HCT116 (cell line): Measurements from ENCODE around the gene CYP3A4. TPM values are rescaled to one million over a fixed set of nuclear protein-coding genes. Genes with fewer than 3 reads are reported as not detected.

ENCODE experiments used
- ATAC-seq: fragments of 200-7000 bp; cut with Tn5 transposase; 2 replicates; pipeline ENCODE4 v1.9.1; 2020; ENCODE audit warnings: mild to moderate bottlenecking, moderate library complexity
- BruUV-seq: library from RNA; stranded (reverse); fragments of 400-500 nt; replicated peaks from 2 replicates; lab custom pipeline; 2021; lab: Mats Ljungman, UMichigan
- CTCF ChIA-PET: fragments of 300-600 bp; sonication (Branson Sonifier 250); formaldehyde crosslinking; loops from one replicate; lab custom pipeline; 2021; ENCODE audit warnings: antibody characterized with exemption; lab: Charles Lee
- POLR2A ChIA-PET: fragments of 300-600, 350-600 bp; sonication (Branson Sonifier 250); formaldehyde crosslinking; loops from one replicate; lab custom pipeline; 2021; ENCODE audit warnings: antibody characterized with exemption; lab: Charles Lee
- RAD21 ChIA-PET, 2 experiments: fragments of 300-600 bp; sonication (Branson Sonifier 250); formaldehyde crosslinking; loops; one replicate each; lab custom pipeline; 2023; ENCODE audit warnings: low total read pairs in 2 of 2; ENCODE audit not compliant: uncharacterized antibody in 2 of 2, unreplicated experiment in 2 of 2, low non-redundant PET in 1 of 2; lab: Charles Lee
- DNase-seq: peaks from one replicate; pipeline ENCODE4 v3.0.0-alpha.2; 2010; ENCODE audit warnings: low read depth, low spot score
- H2AFZ ChIP-seq: fragments of 200-600 bp; shearing (Covaris generic), sonication (generic); 2 replicates; pipeline ENCODE4 v1.6.1; 2017; ENCODE audit warnings: low read depth, mixed run types, mixed read lengths, antibody characterized with exemption, low read length; ENCODE audit not compliant: poor library complexity, severe bottlenecking
- H3K27ac ChIP-seq: 2 replicates; pipeline ENCODE4 v1.5.1; 2012; ENCODE audit warnings: low read depth, low read length
- H3K27me3 ChIP-seq: fragments of 200-600 bp; sonication (generic); 2 replicates; pipeline ENCODE4 v1.6.1; 2016; ENCODE audit warnings: mixed run types, low read length, mixed read lengths; ENCODE audit not compliant: insufficient read depth
- H3K36me3 ChIP-seq, 2 experiments: fragments of 200-500 bp in 1 of 2; fragments of 200-600 bp in 1 of 2; sonication (Bioruptor generic) in 1 of 2; sonication (generic) in 1 of 2; 2 replicates each; pipeline versions ENCODE4 v1.5.1 to v1.6.1; 2014 to 2016; ENCODE audit warnings: low read length in 2 of 2, inconsistent platforms in 1 of 2, mixed read lengths in 1 of 2, mixed run types in 1 of 2; ENCODE audit not compliant: insufficient read depth in 2 of 2, control insufficient read depth in 1 of 2
- H3K4me1 ChIP-seq, 2 experiments: fragments of 200-600 bp in 1 of 2; sonication (generic) in 1 of 2; 2 replicates each; pipeline versions ENCODE4 v1.5.1 to v1.6.1; 2012 to 2017; ENCODE audit warnings: low read length in 2 of 2, inconsistent platforms in 1 of 2, mild to moderate bottlenecking in 1 of 2, mixed read lengths in 1 of 2, mixed run types in 1 of 2, moderate library complexity in 1 of 2; ENCODE audit not compliant: insufficient read depth in 2 of 2, control insufficient read depth in 1 of 2
- H3K4me2 ChIP-seq: fragments of 200-600 bp; sonication (generic); 2 replicates; pipeline ENCODE4 v1.6.1; 2017; ENCODE audit warnings: mixed run types, low read length, mixed read lengths
- H3K4me3 ChIP-seq, 2 experiments: fragments of 200-600 bp in 1 of 2; sonication (generic) in 1 of 2; replicated peaks in 1 of 2; 2 replicates each; pipeline ENCODE4 v1.5.1; 2011 to 2016; ENCODE audit warnings: low read length in 2 of 2, control low read depth in 1 of 2, low read depth in 1 of 2, mild to moderate bottlenecking in 1 of 2, mixed read lengths in 1 of 2, mixed run types in 1 of 2
- H3K79me2 ChIP-seq: fragments of 200-600 bp; sonication (generic); 2 replicates; pipeline ENCODE4 v1.6.1; 2017; ENCODE audit warnings: mild to moderate bottlenecking, mixed run types, low read length, moderate library complexity, mixed read lengths; ENCODE audit not compliant: insufficient read depth
- H3K9ac ChIP-seq: fragments of 200-600 bp; sonication (generic); 2 replicates; pipeline ENCODE4 v1.6.1; 2016; ENCODE audit warnings: low read length, mixed read lengths
- H3K9me2 ChIP-seq: fragments of 200-600 bp; sonication (generic), shearing (Covaris generic); 2 replicates; pipeline ENCODE4 v1.6.1; 2017; ENCODE audit warnings: mixed run types, mild to moderate bottlenecking, moderate library complexity; ENCODE audit not compliant: insufficient read depth
- H3K9me3 ChIP-seq, 2 experiments: fragments of 200-500 bp in 1 of 2; fragments of 200-600 bp in 1 of 2; sonication (Bioruptor generic) in 1 of 2; sonication (generic) in 1 of 2; 2 replicates each; pipeline ENCODE4 v1.6.1; 2014 to 2017; ENCODE audit warnings: low read length in 2 of 2, mixed read lengths in 2 of 2, inconsistent platforms in 1 of 2, low read depth in 1 of 2, mild to moderate bottlenecking in 1 of 2, mixed run types in 1 of 2, moderate library complexity in 1 of 2; ENCODE audit not compliant: control insufficient read depth in 1 of 2, insufficient read depth in 1 of 2
- H4K20me1 ChIP-seq: fragments of 200-600 bp; sonication (generic), shearing (Covaris generic); 2 replicates; pipeline ENCODE4 v1.6.1; 2017; ENCODE audit warnings: mixed run types, mild to moderate bottlenecking, moderate library complexity; ENCODE audit not compliant: insufficient read depth
- EZH2 ChIP-seq: fragments of 200-600 bp; sonication (generic); IDR thresholded peaks from 2 replicates; pipeline ENCODE4 v1.6.1; 2017; ENCODE audit warnings: antibody characterized with exemption, mixed run types
- FOSL1 ChIP-seq: IDR thresholded peaks from 2 replicates; pipeline ENCODE4 v1.6.1; 2012; ENCODE audit warnings: low read depth
- RAD21 ChIP-seq: IDR thresholded peaks from 2 replicates; pipeline ENCODE4 v1.6.1; 2012; ENCODE audit warnings: low read depth, mild to moderate bottlenecking
- SIN3A ChIP-seq: IDR thresholded peaks from 2 replicates; pipeline ENCODE4 v1.6.1; 2012; ENCODE audit warnings: low read depth
- SRF ChIP-seq: IDR thresholded peaks from 2 replicates; pipeline ENCODE4 v1.6.1; 2012; ENCODE audit warnings: low read depth
- ZNF274 ChIP-seq: fragments of 200-500 bp; sonication (Bioruptor generic); IDR thresholded peaks from 2 replicates; pipeline ENCODE4 v1.6.1; 2014; ENCODE audit warnings: mild to moderate bottlenecking, low read depth, low read length, inconsistent platforms
- intact Hi-C: fragments of 100-400 bp; cut with micrococcal nuclease; formaldehyde crosslinking; loops from 2 replicates; pipeline ENCODE4 v1.10.0; 2022
- total RNA-seq: library from RNA; stranded (reverse); gene quantifications from one replicate; pipeline ENCODE4 v1.2.1, GENCODE V29; 2021; ENCODE audit not compliant: unreplicated experiment
- TF ChIP-seq, protein P1 (sequence below): IDR thresholded peaks from 2 replicates; pipeline ENCODE4 v1.6.1; 2011; ENCODE audit warnings: mild to moderate bottlenecking, low read length, moderate library complexity; ENCODE audit not compliant: insufficient replicate concordance; ENCODE audit errors: extremely low read depth
- TF ChIP-seq, protein P2 (sequence below): IDR thresholded peaks from 2 replicates; pipeline ENCODE4 v1.6.1; 2012
- TF ChIP-seq, protein P3 (sequence below), 3 experiments: fragments of 200-600 bp in 1 of 3; sonication (generic) in 1 of 3; IDR thresholded peaks in 2 of 3; conservative IDR thresholded peaks in 1 of 3; 2 replicates each; pipeline ENCODE4 v1.5.1; 2012 to 2017; ENCODE audit warnings: low read depth in 2 of 3, low read length in 2 of 3, antibody characterized with exemption in 1 of 3, borderline replicate concordance in 1 of 3, control low read depth in 1 of 3, mild to moderate bottlenecking in 1 of 3, mixed read lengths in 1 of 3, mixed run types in 1 of 3, moderate library complexity in 1 of 3; ENCODE audit not compliant: insufficient read depth in 1 of 3

Gene CYP3A4
- total RNA-seq, 1 experiment from 2014 or later, result 0.25 TPM

DNA sequence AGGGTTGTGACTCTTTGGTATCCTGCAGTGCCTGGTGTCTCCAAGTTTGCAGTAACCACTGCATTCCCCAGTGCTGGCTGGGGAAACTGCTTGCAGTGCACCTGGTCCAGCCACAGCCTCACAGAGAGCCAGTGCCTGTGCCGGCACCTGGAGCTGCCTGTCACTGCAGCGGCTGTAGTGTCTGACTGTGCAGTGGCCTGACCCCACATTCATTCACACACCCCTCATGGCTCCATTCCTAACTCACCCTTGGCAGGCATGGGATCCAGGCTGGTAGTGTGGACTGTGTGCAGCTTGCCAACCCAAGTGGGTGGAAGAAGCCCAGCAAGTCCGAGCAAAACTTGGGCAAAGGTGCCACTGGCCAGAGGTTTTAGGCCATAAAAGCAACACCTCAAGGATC is 40.1 kb upstream of the CYP3A4 start:
- Histone ChIP-seq H3K9me3 (no peaks in the 10 kb centered on the region), H3K27ac (no peak overlapping the region), H3K9me2 (no peaks in the 10 kb centered on the region), H2AFZ (no peak overlapping the region), H3K79me2 (no peaks in the 10 kb centered on the region), H3K27me3 (0 out of 2 replicates have a peak, but pooled peaks cover 5% of the 10 kb centered on the region), H4K20me1 (no peaks in the 10 kb centered on the region), H3K4me2 (no peak overlapping the region), H3K4me3 (no peak overlapping the region), H3K36me3 (no peaks in the 10 kb centered on the region), H3K9ac (no peak overlapping the region), H3K4me1 (no peaks in the 10 kb centered on the region)
- TF ChIP-seq, protein P1, sequence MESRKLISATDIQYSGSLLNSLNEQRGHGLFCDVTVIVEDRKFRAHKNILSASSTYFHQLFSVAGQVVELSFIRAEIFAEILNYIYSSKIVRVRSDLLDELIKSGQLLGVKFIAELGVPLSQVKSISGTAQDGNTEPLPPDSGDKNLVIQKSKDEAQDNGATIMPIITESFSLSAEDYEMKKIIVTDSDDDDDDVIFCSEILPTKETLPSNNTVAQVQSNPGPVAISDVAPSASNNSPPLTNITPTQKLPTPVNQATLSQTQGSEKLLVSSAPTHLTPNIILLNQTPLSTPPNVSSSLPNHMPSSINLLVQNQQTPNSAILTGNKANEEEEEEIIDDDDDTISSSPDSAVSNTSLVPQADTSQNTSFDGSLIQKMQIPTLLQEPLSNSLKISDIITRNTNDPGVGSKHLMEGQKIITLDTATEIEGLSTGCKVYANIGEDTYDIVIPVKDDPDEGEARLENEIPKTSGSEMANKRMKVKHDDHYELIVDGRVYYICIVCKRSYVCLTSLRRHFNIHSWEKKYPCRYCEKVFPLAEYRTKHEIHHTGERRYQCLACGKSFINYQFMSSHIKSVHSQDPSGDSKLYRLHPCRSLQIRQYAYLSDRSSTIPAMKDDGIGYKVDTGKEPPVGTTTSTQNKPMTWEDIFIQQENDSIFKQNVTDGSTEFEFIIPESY, result no peak
- TF ChIP-seq SIN3A, result no peak
- no peak for TF ChIP-seq ZNF274
- TF ChIP-seq EZH2, result no peak
- ChIA-PET POLR2A (no interaction called here), RAD21 (no interaction called here), CTCF (no interaction called here)
- ATAC-seq, result no peak
- intact Hi-C loops, result no loop called here
- no peak for DNase-seq
- no TSS peak for BruUV-seq

DNA sequence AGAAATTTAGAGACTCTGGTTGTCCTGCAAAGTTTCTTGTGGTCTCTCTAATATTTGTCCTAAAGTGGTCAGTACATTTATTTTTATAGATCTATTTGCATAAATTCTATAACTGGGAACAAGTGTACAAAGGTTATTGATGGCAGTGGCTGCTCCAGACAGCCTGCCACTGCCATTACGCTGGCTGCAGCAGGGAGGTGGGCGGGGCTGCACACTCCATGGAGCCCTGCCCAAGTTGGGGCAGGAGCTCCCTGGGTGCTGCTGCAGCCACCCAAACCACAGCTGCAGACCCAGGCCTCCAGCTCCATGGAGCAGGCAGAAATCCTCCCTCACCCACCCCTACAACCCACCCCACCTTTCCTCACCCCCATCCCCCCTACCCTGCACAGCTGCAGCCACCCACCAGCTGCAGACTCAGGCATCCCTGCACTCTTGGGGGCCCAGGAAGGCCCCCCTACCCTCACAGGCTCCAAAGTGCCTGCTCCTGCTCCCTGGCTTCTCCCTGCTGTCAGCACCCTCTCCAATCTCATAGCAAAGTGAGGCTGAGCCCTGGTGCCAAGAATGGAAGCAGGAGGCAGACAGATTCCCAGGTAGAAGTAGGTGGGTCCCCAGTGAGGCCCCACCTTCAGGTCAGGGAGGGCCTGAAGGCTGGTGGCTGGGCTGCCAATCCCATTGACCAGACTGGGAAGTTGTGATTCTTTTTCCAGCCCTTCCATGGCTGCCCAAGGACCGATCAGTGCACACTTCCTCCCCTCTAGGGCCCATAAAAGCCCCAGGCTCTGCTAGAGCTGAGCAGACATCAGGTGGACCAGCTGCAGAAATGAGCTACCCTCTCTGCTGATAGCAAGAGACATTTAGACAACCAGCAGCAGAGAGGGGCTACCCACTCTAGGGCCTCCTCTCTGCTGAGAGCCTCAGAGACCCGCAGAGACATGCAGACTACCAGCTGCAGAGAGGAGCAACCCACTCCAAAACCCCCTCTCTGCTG is 39.0 kb upstream of the CYP3A4 start:
- CTCF ChIA-PET, result no interaction called here
- Histone ChIP-seq H3K27me3 (0 out of 2 replicates have a peak, but pooled peaks cover 5% of the 10 kb centered on the region), H2AFZ (no peak overlapping the region), H3K4me1 (no peaks in the 10 kb centered on the region), H3K27ac (no peak overlapping the region), H3K79me2 (no peaks in the 10 kb centered on the region), H3K4me3 (no peak overlapping the region), H3K36me3 (no peaks in the 10 kb centered on the region), H3K4me2 (no peak overlapping the region), H3K9me3 (no peaks in the 10 kb centered on the region), H3K9ac (no peak overlapping the region), H4K20me1 (no peaks in the 10 kb centered on the region), H3K9me2 (no peaks in the 10 kb centered on the region)
- BruUV-seq, result no TSS peak
- no peak for TF ChIP-seq RAD21
- TF ChIP-seq, protein P2, sequence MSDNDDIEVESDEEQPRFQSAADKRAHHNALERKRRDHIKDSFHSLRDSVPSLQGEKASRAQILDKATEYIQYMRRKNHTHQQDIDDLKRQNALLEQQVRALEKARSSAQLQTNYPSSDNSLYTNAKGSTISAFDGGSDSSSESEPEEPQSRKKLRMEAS, result no peak
- TF ChIP-seq, protein P3, sequence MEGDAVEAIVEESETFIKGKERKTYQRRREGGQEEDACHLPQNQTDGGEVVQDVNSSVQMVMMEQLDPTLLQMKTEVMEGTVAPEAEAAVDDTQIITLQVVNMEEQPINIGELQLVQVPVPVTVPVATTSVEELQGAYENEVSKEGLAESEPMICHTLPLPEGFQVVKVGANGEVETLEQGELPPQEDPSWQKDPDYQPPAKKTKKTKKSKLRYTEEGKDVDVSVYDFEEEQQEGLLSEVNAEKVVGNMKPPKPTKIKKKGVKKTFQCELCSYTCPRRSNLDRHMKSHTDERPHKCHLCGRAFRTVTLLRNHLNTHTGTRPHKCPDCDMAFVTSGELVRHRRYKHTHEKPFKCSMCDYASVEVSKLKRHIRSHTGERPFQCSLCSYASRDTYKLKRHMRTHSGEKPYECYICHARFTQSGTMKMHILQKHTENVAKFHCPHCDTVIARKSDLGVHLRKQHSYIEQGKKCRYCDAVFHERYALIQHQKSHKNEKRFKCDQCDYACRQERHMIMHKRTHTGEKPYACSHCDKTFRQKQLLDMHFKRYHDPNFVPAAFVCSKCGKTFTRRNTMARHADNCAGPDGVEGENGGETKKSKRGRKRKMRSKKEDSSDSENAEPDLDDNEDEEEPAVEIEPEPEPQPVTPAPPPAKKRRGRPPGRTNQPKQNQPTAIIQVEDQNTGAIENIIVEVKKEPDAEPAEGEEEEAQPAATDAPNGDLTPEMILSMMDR (IDR thresholded peaks at IDR 0.05 in 2 of 3, conservative IDR thresholded peaks at IDR 0.05 in 1 of 3; ENCODE audit: borderline replicate concordance in 1 of 3, insufficient read depth in 1 of 3, low read depth in 2 of 3, low read length in 2 of 3), result no peak
- TF ChIP-seq SRF, result no peak
- no peak for TF ChIP-seq FOSL1
- RAD21 ChIA-PET, result no interaction called here
- ATAC-seq (no peak), DNase-seq (no peak)
- intact Hi-C loops, result no loop called here
- POLR2A ChIA-PET, result no interaction called here
